Loucy (cell line): ENCODE measurements around the gene C4BPB.

Experiments used
- EZH2phosphoT487 ChIP-seq: fragments of 200-600 bp; IDR thresholded peaks from 2 replicates; pipeline ENCODE4 v1.6.1; 2018; ENCODE audit warnings: antibody characterized with exemption, mild to moderate bottlenecking, moderate library complexity, borderline replicate concordance
- TF ChIP-seq, protein P1 (sequence below): fragments of 200-600 bp; sonication (generic); conservative IDR thresholded peaks from 2 replicates; pipeline ENCODE4 v1.5.1; 2014; ENCODE audit warnings: mild to moderate bottlenecking, antibody characterized with exemption, low read length

DNA sequence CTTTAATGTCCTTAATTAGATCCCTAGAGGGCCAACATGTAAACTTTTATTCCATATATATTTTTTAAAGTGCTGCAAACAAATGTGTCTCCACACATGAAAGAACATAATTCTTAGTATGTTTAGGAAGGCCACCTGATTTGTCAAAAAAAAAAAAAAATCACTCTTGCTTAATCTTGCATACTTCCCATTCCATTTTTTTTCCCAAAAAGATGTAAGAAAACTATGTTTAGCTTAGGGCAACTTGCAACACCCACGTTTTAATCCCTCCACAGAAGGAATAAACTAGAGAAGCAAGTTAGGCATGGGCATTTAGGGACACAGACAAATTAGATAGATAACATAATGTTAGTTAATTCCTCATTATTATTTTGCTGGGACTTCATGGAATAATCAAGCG is 43.2 kb upstream of the C4BPB start:
- TF ChIP-seq, protein P1, sequence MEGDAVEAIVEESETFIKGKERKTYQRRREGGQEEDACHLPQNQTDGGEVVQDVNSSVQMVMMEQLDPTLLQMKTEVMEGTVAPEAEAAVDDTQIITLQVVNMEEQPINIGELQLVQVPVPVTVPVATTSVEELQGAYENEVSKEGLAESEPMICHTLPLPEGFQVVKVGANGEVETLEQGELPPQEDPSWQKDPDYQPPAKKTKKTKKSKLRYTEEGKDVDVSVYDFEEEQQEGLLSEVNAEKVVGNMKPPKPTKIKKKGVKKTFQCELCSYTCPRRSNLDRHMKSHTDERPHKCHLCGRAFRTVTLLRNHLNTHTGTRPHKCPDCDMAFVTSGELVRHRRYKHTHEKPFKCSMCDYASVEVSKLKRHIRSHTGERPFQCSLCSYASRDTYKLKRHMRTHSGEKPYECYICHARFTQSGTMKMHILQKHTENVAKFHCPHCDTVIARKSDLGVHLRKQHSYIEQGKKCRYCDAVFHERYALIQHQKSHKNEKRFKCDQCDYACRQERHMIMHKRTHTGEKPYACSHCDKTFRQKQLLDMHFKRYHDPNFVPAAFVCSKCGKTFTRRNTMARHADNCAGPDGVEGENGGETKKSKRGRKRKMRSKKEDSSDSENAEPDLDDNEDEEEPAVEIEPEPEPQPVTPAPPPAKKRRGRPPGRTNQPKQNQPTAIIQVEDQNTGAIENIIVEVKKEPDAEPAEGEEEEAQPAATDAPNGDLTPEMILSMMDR, result no peak
- no peak for TF ChIP-seq EZH2phosphoT487
